HG02610 (cell line): ENCODE measurements around the gene C2CD2.

ENCODE experiments used
- ATAC-seq: cut with Tn5 transposase; IDR thresholded peaks from one replicate; pipeline ENCODE4 v1.9.1; 2021; ENCODE audit warnings: mild to moderate bottlenecking, moderate library complexity; ENCODE audit not compliant: unreplicated experiment

C2CD2 gene

DNA sequence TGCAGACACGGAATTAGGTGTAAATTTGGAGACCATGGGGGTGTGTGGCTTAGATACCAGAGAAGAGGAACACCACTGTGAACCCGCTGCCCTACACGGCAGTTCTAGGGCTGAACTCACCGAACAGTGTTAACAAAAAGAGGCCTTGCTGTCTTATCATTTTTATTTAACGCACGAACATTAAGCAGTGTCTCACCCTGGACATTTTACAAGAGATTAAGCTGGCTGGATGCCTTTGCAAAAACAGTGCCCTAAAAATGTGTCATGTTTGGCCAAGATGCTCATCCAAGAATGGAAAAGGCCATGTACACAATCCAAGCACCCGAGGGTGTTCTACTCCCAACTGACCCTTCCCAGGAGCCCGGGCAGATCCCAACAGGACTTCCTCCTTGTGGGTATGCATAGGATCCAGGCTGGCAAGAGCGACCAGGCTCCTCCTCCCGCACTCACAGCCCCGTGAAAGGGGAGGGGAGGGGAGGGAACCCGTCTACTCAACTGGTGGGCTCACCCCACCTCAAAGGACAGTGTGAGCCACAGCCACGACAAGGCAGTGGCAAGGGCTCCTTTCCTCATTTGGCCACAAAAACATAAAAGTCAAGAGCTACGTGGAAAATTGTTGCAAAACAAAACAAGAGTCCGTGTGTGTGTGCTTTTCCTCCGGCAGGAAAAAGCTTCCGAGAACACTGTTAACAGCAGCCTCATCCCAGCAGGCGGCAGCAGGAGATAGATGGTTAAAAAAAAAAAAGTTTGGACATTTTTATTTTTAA lies 20.3 kb downstream of the C2CD2 start:
- ATAC-seq = no peak

DNA sequence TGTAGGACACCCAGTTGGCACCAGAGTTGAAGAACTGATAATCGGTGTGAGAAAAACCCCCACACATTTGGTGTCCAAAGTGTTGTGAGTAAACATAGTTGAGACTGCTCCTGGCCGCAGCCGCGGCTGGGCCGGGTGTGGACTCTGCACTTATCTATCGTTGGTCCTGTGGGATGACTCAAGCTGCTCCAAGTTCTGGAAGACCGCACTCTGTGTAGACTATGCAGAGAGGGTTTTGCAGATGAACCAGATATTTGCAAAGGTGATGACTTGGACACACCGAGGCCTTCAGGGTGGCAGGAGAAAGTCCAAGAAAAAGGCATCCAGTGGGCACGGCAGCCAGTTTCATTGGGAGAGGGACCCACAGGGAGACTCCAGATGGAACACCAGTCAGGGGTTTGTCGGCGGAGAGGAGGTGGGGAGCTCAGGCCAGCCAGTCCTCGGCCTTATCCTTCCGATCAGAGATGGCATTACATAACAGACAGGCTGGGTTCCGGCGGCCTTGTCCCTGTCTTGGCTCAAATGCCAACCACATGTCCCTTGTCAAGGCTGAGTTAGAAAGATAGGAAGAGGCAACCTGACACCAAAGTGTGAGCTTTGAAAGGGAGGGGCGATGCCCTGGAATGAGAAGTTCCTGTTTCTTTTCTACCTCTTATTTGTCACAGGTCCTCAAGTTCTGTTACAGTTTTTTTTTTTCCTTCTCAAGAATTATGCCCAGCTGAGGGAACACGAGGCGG lies 21.1 kb downstream of the C2CD2 start:
- no peak for ATAC-seq

DNA sequence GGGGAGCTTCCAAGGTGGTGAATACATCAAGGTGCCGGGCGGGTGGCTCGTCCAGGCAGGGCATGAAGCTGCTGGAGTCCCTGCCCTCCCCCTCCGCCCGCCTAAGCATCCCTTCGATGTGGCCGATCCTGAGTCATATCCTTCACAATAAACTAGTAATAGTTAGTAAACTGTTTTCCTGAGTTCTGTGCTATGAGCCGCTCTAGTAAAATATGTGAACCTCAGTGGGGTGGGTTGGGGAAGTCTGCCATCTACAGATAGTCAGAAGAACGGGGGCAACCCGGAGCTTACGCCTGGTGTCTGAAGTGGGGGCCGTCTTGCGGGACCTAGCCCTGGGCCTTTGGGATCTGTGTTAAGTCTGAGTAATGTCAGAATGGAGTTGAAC lies 21.6 kb downstream of the C2CD2 start:
- ATAC-seq = no peak

DNA sequence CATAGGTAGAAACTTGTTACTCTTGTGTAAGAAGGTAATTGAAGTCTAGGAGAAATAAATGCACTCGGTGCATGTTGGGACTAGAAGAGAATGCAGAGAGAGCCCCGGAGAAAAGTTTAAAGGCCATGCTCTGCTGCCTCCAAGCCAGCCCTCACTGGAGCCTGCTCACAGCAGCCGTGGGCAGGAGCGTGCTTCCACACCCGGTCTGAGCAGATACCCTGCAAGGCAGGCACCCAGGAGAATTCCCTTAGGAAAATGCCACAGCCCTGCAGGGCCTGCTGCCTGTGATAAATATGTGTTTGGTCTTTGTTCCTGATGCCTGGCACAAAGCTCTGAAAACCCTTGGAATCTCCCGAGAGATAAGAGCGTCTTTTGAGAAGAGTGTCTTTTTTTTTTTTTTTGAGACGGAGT lies 22.8 kb downstream of the C2CD2 start:
- ATAC-seq = no peak

DNA sequence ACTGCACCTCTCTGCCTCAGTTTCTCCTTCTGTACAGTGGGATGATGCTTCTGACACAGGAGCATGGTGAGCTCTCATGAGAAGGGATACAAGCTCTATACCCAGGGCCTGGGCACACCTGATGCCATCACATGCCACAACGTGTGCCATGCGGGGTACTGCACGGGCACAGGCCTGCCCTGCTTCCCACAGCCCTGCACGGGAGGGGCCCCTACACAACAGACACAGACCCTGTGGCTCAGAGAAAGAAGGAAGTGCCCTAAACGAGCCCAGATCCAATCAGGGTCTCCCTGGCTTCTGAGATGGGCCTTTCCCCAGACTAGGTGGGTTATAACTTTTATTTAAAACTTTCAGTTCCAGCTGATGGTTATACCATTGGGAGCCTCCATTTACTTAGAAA lies 24.6 kb downstream of the C2CD2 start:
- ATAC-seq = no peak

DNA sequence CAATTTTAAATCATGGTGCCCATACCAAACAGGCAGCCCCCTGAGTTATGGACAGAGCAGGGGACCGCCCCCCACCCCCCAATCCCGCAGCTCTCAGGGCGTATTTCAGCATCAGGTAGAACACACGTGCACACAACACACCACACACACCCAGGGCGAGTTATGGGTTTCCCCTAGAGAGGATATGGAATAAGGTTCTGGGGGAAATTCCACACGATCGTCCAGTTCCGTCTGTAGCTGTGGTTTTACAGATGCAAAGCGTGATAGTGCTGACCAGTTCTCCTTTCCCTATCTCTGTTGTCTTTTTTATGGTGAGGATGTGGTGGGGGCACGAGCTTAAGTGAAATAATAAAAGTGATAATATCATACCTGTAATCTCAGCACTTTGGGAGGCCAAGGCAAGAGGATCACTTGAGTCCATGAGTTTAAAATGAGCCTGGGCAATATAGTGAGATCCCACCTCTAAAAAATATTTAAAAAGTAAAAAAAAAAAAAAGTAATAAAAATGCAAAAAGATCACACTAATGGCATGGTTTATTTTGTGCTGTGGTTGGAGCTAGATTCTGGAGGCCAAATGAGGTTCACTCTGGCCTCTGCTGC lies 25.1 kb downstream of the C2CD2 start:
- peak; percentile 51 for ATAC-seq

DNA sequence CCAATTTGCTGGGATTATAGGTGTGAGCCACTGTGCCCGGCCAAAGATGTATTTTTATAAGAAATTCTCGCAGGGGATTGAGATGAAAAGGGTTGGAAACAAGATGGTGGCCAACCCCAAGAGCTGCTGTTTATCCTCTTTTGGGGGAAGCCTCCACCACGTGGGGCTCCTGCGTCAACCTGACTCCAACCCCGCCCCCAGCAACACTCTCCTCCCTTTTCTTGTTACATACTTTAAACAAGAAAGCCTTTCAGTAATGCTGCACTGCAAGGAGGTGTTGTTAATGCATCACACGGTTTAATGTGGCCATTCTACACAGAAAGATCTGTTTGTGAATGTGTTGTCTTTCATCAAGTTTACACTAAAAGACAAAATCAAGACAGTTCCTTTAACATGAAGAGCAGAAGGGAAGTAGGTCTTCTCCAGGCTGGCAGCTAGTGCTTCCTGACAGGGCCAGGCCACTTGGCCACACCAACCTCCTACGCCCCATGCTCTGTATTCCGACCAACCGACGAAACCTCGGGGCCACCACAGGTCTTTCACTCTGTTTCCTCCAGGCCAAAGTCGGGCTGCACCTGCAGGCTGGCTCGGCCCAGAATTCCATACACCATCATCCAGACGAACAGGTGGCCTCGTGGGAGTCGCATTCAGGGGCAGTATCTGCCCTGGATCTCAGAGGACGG lies 25.9 kb downstream of the C2CD2 start:
- no peak for ATAC-seq

DNA sequence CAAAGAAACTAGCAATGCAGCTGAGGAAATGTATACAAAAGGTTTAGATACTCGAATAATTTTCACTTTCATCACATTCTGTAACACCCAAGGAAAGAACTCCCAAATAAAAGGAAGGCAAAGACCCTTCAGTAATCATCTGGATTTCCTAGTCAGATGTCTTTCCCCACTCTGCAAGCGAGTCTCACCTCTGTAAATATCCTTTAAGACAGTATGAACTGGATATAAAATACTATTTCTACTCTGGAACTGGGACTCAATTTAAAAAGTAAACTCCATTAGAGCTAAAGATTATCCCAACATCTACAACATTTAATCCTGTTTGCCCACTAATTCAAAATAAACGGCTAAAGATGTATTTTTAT lies 27.0 kb downstream of the C2CD2 start:
- ATAC-seq = no peak

DNA sequence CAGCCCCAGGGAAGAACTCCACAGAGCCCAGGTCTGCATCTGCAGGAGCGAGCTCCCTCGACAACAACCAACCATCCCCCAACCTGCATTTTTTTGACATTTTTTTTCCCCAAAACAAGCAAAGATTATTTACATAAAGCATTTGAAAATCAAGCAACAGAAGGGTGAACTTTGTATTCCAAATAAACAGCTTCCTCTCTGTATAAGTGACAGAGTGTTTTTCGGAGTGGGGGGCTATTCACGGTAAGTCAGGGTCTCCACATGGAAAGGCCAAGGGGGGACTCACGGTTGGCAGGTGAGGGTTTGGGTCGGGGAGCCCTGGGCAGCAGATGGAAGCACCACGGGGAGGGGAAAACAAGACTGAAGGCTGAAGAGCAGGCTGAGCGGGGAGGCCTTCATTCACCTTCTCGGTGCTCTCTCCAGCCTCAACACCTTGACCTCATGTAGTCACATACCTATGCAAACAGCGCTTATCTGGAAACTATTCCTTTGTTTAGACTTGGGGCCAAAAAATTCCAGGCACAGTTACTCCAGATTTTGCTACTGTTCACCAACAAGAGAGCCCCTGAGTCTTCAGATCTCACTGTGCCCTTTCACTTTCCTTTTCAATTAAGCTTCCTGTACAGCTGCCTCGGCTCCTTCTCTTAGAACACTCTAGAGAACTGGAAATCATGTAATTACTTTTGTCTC lies 27.6 kb downstream of the C2CD2 start:
- peak; percentile 52 for ATAC-seq

DNA sequence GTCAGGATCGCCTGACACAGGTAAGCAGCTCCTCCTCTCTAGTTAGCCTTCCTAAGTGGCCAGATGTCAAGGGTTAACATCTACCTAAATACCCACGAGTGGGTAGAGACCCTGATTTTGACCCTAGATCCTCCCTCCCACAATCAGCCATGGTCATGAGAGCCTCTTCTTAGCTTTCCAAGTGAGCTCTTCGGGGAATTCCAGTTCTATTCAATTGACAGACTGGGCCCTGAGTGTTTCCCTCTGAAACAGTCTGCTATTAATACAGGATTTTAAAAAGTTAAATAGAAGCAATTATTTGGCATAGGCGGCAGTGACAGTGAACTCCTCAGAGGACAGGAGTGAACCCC lies 28.1 kb downstream of the C2CD2 start:
- no peak for ATAC-seq

DNA sequence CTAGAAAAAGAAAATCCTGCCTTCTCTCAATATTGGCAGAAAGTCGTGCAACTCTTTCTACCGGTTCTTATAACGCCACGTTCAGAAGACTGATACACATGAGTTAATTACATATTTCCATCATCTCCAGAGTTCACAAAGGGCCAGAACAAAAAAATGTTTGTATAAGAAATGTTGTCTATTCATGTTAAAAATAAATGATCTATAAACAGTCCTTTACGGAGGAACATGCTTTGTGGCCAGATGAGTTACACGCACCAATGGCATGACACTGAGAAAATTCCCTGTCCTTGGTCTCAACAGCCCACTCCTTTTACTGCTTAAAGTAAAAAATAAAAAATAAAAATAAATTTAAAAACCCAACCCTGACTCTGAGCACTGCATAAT lies 29.5 kb downstream of the C2CD2 start:
- no peak for ATAC-seq

DNA sequence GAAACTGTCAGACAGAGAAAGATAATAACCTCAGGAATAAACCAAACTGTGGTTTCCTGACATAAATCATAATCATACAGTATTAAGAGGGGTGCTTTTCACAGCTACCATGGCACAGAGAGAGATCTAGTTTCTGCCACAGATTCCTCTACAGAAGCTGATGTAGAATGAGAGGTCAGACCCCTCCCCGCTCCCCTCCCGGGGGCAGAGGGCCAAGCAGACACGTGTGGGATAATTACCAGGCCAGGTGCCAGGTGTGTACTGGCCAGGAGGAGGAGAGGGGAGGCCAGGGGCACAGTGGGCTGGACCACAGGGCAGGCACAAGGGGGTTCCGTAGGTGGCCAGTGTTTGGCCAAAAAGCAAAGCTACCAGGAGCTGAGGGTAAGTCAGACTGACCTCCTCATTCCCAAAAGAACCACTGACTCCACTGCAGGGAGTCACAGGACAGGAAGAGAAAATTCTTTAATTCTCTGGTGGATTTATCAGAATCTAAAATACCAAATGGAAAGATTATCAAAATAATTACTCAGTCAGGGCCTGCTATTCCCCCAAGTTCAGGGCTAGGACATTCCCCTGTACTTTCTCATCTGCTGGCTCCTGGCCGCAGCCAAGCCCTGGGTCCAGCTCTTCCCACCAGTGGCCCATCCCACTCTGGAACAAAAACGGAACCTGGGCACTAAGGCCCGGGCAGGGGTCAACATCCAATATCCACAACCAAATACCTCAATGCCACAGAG lies 30.0 kb downstream of the C2CD2 start:
- ATAC-seq = no peak

DNA sequence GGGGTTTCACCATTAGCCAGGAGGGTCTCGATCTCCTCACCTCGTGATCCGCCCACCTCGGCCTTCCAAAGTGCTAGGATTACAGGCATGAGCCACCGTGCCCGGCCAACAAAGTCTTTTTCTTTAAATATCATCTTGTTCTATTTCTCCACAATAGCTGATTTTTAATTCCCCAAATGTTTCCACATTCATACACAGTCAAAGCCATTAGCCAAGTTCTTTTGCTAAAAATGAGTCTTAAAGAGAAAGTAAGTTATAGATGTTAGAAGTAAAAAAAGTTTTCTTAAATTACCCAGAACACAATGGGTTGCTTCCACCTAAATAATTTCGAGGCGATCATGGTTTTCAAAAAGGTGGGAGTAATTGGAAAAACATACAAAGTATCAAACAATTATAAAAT lies 30.6 kb downstream of the C2CD2 start:
- no peak for ATAC-seq

DNA sequence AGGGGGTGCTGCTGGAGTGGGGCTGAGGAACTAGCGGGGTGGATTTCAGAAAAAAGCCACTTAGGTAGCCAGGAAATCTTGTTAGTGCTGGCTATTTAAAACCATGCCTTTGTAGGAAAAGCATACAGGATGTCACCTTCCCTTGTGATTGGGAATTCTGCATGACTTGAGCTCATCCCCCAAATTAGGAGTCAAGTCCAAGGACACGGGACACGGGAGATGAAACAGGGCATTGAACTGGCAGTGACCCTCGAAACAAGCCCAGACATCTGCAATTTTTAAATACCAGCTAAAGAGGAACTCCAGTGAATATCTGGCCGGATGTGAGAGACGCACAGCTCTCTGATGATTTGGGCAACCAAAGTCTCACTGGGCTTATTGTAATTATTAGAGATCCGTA lies 32.8 kb downstream of the C2CD2 start:
- ATAC-seq = no peak

DNA sequence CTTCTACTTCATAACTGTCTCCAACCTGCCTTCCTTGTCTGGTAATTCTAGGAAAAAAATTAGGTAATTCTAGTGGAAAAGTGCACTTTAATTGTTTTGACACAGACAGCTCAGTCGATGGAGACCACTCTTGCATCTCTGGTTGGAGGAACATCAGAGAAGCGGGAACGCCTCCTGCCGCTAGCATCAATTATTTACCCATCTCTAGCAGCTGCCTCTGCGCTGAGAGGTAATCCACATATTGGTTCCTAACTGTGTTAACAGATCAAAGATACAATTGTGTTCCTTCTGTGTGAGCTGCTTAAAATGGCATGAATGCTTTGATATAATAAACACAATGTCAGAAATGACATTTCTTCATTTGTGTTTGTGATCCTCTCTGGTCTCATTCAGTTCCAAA lies 33.3 kb downstream of the C2CD2 start:
- ATAC-seq = no peak

DNA sequence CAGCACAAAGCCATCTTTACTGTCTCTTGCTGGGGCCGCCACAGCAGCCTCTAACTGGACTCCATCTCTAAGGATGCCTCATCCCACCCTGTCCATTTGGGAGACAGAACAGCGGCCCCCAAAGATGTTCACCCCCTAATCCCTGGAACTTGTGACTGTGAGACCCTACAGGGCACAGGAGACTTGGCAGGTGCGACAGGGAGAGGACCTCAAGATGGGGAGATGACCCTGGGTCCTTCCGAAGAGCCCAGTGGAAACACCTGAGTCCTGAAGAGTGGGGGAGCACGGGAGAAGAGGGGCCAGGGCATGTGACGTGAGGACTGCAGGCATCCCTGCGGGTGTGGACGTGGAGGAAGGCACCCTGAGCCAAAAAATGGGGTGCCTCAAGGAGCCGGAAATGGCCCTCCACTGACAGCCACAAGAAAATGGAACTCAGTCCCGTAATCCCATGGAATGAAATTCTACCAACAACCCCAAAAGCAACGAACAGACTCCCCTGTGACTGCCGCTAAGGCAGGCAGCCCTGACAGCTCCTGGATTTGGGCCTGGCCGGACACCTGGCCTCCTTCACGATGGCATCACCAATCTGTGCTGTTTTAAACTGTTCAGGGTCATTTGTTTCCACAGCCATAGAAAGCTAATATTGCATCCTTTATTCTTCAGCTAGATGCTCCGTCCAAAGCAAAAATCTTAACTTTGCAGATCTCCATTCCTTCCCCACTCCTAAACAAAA lies 34.0 kb downstream of the C2CD2 start:
- ATAC-seq = no peak

DNA sequence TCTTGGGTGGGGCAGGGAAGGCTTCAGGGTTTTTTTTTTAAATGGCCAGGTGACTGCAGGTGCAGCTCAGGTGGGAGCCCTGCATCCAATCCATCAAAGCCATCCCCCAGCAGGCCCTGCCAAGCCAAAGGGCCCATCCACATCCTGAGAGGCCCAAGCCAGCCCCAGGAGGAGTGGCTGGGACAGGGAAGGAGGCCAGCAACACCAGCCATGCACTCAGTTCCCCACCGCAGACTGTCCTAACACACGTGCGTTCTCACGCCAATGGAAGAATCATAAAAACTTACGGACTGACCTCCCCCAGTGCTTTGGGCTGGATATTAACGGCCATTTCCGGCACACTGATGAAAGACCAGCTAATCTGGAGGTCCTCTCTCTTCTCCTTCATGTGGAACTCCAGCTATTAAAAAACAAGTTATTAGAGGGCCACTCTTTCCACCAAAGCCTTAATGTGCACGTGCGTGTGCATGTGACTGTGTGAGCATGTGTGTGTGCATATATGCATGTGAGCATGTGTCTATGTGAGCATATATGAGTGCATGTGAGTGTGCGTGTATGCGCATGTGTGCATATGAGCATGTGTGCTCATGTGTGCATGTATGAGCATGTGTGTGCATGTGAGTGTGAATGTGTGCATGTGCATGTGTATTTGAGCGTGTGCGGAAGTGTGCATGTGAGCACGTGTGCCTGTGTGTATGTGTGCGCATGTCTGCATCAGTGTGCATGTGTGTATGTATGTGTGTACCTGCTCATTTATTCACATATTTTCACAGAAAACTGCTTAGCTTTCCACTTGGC lies 35.1 kb downstream of the C2CD2 start:
- no peak for ATAC-seq

DNA sequence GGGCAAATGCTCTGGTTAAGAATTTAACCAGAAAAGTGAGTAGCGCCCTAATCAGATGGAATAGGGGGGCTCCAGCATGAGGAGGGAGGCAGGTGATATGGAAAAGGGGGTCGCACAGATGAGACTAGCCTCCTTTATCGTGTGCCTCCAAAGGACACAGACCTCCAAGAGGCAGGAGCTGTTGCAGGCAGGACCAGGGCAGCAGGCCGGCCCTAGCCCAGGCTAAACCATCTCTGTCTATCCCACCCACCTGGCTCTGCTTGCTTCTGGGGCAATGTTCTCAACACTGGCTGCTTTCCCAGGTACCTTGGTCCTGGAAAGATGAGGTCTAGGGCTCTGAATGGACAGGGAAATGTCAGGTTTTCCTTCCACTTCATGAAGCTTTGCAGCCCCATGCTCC lies 36.3 kb downstream of the C2CD2 start:
- ATAC-seq = no peak

DNA sequence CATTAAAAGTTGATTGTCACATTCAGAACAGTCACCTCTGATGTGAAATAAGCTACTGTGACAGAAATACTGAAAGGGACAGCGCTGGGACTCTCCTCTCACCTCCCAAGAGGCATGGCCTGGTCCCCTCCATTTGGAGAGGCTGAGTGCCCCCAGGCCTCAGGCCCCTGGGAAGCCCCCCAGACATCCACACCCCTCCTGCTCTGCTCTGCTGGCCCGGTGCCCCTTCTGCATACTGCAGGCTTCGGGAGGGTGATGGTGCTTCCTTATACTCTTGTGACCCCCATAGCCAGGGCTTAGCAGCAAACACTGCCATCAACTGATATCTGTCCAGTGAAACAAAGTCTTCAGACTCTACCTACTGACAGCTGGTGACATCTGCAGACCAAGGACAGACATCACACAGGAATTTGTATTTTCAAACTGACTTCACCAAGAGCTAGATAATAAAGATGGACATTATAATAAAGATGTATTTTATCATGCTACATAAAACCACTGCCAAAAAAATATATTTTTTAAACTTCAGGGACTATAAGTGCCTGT lies 36.9 kb downstream of the C2CD2 start:
- no peak for ATAC-seq
